ENCODE data around the gene SRP9. TPM values are rescaled to one million over a fixed set of nuclear protein-coding genes. Genes with fewer than 3 reads are reported as not detected.

SRP9 gene, protein sequence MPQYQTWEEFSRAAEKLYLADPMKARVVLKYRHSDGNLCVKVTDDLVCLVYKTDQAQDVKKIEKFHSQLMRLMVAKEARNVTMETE
- total RNA-seq: 317 and 359 TPM in 2 replicates

DNA sequence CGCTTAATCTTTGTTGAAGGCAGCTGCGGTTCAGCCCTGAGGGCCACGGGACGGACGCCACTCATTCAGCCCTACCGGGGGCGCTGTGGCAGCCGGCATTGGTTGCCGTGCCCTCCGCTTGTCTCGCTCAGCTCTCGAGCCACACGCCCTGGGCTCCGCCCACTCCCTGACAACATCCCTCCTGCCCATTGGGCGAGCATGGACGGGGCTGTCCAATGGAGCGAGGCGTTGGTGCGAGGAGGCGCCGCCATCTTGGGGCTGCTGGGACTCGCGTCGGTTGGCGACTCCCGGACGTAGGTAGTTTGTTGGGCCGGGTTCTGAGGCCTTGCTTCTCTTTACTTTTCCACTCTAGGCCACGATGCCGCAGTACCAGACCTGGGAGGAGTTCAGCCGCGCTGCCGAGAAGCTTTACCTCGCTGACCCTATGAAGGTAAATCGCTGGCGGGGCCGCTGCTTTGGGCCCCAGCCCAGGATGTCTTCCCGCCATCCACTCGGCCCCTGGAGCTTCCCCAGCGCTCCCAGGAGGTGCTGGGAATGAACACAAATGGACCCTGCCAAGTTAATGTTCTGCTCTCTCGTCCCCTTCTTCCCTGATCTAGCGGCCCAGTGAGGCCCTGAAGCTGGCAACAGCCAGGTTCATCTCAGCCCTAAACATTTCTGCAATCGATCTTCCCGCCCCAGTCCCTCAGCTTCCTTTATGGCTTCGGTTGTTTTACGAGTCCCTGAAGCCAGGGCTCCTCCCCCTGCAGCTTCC, at the start of gene SRP9:
Gene SRP9, plus strand, starts transcription at position 244 of the 754 bp plus-strand sequence. Its CDS starts 115 bp downstream, at position 359.

GRCh38 chr1:225809842-225810578, 32.4 kb downstream of the SRP9 start, which contains the start of gene EPHX1:
TSS of gene EPHX1 (plus strand) at chr1:225810124. CDS start at chr1:225828730, 18,606 bp downstream.

Other genes with a start within 250 kb of the SRP9 start
- gene ENAH, start 124.7 kb upstream of the SRP9 start, total RNA-seq: 29.7 and 38.6 TPM in 2 replicates
- gene EPHX1, start 32.3 kb downstream of the SRP9 start, total RNA-seq: 21.6 and 38.1 TPM in 2 replicates
- 9.2 and 16.7 TPM in 2 replicates for gene TMEM63A, start 104.6 kb downstream of the SRP9 start, total RNA-seq
- not detected in 2 replicates for gene LEFTY1, start 111.3 kb downstream of the SRP9 start, total RNA-seq
- gene PYCR2, start 146.4 kb downstream of the SRP9 start, total RNA-seq: 47.5 and 53.9 TPM in 2 replicates
- not detected in 2 replicates for gene LEFTY2, start 163.4 kb downstream of the SRP9 start, total RNA-seq
- gene SDE2, start 221.5 kb downstream of the SRP9 start, total RNA-seq: 10.4 and 12.9 TPM in 2 replicates